Activated T-cell treated with anti-CD3 and anti-CD28 coated beads, Interleukin-2, amount 50 U/mL, for 4 hours (primary cell): ENCODE data around the gene C10orf90. TPM values are rescaled to one million over a fixed set of nuclear protein-coding genes. Genes with fewer than 3 reads are reported as not detected.

Experiments used
- ATAC-seq, 2 donors: fragments of 200-7000 bp; cut with Tn5 transposase; one replicate each; pipeline ENCODE4 v1.10.0; 2021
- DNase-seq: peaks from one replicate; pipeline ENCODE4 v3.0.0-alpha.2; 2020
- H3K27me3 Mint-ChIP-seq: one replicate; pipeline ENCODE4 v1.8.0; 2021; ENCODE audit warnings: low read depth, mixed read lengths
- H3K36me3 Mint-ChIP-seq: one replicate; pipeline ENCODE4 v1.8.0; 2022; ENCODE audit warnings: mixed read lengths; ENCODE audit not compliant: insufficient read depth
- H3K4me1 Mint-ChIP-seq: one replicate; pipeline ENCODE4 v1.8.0; 2021; ENCODE audit warnings: low read depth, mixed read lengths
- H3K4me3 Mint-ChIP-seq: one replicate; pipeline ENCODE4 v1.8.0; 2021; ENCODE audit warnings: mild to moderate bottlenecking, moderate library complexity, mixed read lengths
- H3K9me3 Mint-ChIP-seq: one replicate; pipeline ENCODE4 v1.8.0; 2021; ENCODE audit warnings: mixed read lengths
- total RNA-seq, 3 donors: library from RNA; stranded (reverse); gene quantifications; one replicate each; pipeline ENCODE4 v1.2.1, GENCODE V29; 2021

C10orf90 gene, protein sequence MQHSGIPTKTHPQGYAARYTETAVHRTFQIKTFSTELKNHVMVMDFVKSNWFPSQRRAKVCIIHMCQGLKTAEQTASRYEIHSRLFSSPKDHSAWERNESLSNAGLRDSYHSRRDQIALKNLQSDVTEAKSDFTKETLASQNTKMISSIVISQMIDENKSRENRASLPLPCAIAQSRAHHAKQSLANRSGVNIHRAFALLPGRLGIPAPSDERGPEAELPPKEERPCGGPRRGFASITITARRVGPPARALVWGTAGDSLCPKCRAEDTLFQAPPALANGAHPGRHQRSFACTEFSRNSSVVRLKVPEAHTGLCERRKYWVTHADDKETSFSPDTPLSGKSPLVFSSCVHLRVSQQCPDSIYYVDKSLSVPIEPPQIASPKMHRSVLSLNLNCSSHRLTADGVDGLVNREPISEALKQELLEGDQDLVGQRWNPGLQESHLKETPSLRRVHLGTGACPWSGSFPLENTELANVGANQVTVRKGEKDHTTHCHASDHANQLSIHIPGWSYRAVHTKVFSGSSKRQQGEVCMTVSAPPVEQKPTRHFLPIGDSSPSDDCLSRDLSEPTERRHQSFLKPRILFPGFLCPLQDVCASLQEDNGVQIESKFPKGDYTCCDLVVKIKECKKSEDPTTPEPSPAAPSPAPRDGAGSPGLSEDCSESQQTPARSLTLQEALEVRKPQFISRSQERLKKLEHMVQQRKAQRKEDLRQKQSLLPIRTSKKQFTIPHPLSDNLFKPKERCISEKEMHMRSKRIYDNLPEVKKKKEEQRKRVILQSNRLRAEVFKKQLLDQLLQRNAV
- not detected for total RNA-seq

DNA sequence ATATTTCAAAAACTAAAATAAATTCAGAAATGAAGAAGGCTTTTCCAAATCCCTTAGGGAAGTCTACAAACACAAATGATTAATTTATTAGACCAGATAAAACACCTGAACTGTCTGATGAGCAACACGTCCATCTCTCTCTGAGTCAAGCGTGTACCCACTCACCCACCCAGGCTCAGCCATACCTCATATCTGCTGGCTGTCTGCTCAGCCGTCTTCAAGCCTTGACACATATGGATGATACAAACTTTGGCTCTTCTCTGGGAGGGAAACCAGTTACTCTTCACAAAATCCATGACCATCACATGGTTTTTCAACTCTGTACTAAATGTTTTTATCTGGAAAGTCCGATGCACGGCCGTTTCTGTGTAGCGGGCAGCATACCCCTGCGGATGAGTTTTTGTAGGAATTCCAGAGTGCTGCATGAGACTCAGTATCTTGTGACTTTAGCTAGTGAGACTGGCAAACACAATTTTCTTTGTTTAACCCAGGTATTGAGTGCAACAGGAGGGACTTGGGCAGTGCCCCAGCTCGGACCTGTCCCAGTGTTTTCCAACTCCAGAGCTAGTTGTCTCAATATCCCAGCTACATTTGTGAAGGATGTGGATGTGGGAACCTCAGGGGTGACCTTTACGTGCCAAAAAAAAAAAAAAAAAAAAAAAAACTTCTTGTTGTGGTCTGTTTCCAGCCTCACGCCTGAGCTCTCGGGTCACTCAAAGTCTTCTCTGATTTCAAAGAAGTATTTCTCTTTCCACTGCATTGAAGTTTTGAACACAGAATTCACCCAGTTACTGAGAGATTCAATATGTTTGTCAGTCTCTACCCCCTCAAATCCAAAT, at the start of gene C10orf90:
Gene C10orf90, minus strand, starts transcription at position 638 of the 839 bp plus-strand sequence. Its CDS starts 213 bp downstream, at position 425.
- no peaks in the 10 kb centered on the region for H3K27me3 Mint-ChIP-seq

DNA sequence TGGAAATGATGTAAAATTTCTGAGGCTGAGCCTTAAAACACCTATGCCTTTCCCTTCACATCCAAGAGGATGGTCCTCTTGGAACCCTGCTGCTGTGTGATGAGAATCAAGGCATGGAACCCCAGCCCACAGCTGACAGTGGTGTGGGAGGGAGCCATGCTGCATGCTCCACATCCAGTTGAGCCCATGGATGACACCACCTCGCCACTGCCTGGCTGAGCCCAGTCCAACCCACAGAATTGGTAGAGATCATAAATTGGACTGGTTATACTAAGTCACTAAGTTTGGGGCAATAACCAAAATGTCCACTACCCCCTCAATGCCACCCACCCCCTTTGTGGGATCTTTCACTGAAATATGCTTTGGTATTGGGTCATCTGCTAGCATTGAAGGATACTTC, 45.9 kb upstream of the C10orf90 start:
- Mint-ChIP-seq H3K4me1 (no peaks in the 10 kb centered on the region), H3K27me3 (no peaks in the 10 kb centered on the region), H3K9me3 (no peaks in the 10 kb centered on the region), H3K36me3 (no peaks in the 10 kb centered on the region), H3K4me3 (no peak overlapping the region)
- no peak for DNase-seq
- ATAC-seq = no peak

More for the DNA sequence above, at the start of gene C10orf90:
- ATAC-seq (no peak), DNase-seq (no peak)
- Mint-ChIP-seq H3K9me3 (peaks cover 3% of the 10 kb centered on the region), H3K4me1 (no peaks in the 10 kb centered on the region), H3K4me3 (no peak within 1 kb of the TSS), H3K36me3 (no peaks in the 10 kb centered on the region)

DNA sequence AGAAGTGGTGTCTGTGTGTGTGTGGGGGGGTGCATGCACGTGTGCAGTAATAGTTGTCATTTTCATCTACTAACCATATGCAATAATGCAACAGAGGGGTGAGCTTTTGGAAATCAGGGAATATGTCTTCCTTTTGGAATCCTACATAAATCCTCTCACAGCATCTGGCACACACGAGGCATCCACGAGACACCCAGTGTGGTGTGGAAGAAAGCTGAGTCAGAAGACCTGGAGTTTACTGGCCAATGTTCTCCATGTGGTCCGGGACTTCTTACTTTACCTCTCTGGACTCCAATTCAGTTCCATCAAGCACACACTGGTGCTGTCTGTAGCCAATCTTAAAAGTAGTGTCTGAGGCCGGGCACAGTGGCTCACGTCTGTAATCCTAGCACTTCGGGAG, 43.1 kb upstream of the C10orf90 start:
- ATAC-seq = no peak
- no peaks in the 10 kb centered on the region for H3K36me3 Mint-ChIP-seq
- DNase-seq = no peak
- H3K4me3 Mint-ChIP-seq = no peak overlapping the region
- no peaks in the 10 kb centered on the region for H3K9me3 Mint-ChIP-seq
- H3K4me1 Mint-ChIP-seq = no peaks in the 10 kb centered on the region
- no peaks in the 10 kb centered on the region for H3K27me3 Mint-ChIP-seq

DNA sequence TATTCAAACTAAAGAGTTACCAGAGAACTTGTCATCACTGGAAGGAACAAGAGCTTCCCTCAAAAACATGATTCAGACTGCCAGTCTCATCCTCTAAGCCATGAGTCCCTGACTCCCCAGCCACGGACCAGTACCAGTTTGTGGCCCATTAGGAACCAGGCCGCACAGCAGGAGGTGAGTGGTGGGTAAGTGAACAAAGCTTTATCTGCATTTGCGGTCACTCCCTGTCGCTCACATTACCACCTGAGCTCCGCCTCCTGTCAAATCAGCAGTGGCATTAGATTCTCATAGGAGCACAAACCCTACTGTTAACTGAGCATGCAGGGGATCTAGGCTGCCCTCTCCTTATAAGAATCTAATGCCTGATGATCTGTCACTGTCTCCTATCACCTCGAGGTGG, 42.2 kb upstream of the C10orf90 start:
- H3K4me1 Mint-ChIP-seq = no peaks in the 10 kb centered on the region
- DNase-seq (no peak), ATAC-seq (no peak)
- H3K27me3 Mint-ChIP-seq = no peaks in the 10 kb centered on the region
- H3K36me3 Mint-ChIP-seq = no peaks in the 10 kb centered on the region
- no peaks in the 10 kb centered on the region for H3K9me3 Mint-ChIP-seq
- H3K4me3 Mint-ChIP-seq = no peak overlapping the region

DNA sequence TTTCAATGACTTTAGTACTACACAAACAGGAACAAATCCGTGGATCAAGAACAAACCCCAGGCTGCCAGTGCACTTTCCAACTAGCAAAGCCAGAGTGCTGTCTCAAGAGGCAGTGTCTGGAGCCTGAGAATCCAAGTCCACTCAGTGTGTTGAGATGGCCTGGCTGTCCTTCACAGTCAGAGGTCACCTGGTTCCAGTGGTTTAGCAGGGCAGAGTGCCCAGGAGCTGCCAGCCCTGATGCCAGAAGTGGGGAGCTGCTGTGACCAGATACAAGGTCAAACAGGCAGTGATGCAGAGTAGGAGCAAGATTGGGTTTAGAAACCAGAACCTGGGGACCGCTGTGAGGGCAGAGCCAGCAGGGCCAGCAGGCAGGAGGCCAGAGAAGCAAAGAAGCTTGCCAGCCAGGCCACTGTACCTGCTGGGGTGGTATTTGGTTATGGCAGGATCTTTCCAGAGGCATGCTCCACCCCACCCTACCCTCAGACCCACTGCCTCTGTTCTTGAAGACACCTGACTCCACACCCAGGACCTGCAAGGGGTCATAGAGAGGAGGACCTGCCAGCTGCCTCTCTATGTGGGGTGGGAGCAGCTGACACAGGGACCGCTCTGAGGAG, 35.6 kb upstream of the C10orf90 start:
- DNase-seq (no peak), ATAC-seq (no peak)
- Mint-ChIP-seq H3K36me3 (no peaks in the 10 kb centered on the region), H3K27me3 (peaks cover 2% of the 10 kb centered on the region), H3K9me3 (no peaks in the 10 kb centered on the region), H3K4me3 (no peak overlapping the region), H3K4me1 (no peaks in the 10 kb centered on the region)

DNA sequence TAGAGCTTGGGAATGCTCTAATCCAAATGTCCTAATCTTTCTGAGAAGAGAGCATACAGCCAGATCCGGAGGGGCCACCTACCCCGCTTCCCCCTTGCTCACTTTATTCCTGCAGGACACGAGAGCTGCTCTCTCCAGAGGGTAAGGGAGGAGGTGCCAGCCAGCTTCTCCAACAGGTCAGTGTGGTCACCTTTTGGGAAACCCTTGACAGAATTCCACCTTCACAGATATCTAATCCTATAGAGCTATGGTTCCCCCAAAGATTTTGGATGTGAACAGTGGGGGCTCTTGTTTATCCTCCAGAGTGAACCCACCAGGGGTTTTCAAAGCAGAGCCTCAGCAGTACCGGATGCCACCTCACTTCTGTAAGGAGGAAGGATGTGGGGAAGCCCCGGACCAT, 34.6 kb upstream of the C10orf90 start:
- ATAC-seq (no peak), DNase-seq (no peak)
- Mint-ChIP-seq H3K27me3 (peaks cover 2% of the 10 kb centered on the region), H3K4me3 (no peak overlapping the region), H3K36me3 (no peaks in the 10 kb centered on the region), H3K9me3 (no peaks in the 10 kb centered on the region), H3K4me1 (no peaks in the 10 kb centered on the region)

DNA sequence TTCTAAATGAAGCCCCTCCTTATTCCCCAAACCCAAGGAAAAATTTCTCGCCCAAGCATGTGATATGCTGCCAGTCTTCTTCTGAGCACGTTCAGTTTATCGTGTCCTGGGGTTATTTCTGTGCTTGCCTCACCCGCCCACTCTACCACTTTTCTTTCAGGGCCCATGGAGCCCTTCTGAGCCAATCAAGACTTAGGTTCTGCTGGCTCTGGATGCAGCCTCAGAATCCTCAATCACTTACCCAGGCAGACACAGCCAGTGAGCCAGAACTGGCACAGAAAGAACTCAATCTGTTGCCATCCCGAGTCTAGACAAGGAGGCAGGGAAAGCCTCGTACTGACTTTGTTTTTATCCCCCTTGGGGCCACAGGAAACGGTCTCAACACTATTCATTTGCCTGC, 34.2 kb upstream of the C10orf90 start:
- H3K36me3 Mint-ChIP-seq = no peaks in the 10 kb centered on the region
- DNase-seq (no peak), ATAC-seq (no peak)
- H3K4me3 Mint-ChIP-seq = no peak overlapping the region
- H3K9me3 Mint-ChIP-seq = no peaks in the 10 kb centered on the region
- peaks cover 2% of the 10 kb centered on the region for H3K27me3 Mint-ChIP-seq
- H3K4me1 Mint-ChIP-seq = no peaks in the 10 kb centered on the region

DNA sequence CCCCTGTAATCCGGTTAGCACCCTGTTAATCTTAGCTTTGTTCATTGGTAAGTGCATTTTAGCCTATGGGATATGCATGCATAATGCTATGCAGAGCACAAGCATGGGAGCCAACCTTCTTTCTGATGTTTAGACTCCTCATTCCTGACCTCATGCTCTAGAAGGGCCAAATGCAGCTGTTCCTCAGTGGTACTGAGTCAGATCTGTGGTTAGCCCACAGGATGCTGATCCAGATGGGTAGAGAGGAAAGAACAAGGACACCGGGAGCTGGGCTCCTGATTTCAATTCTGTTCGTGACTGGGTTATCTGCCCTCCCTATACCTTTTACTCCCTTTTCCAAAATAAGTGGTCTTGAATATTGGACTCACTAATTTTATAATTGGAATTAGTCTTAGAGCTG, 31.7 kb upstream of the C10orf90 start:
- Mint-ChIP-seq H3K36me3 (no peaks in the 10 kb centered on the region), H3K27me3 (peaks cover 2% of the 10 kb centered on the region), H3K4me3 (no peak overlapping the region), H3K4me1 (no peaks in the 10 kb centered on the region), H3K9me3 (no peaks in the 10 kb centered on the region)
- ATAC-seq = no peak
- DNase-seq = no peak

DNA sequence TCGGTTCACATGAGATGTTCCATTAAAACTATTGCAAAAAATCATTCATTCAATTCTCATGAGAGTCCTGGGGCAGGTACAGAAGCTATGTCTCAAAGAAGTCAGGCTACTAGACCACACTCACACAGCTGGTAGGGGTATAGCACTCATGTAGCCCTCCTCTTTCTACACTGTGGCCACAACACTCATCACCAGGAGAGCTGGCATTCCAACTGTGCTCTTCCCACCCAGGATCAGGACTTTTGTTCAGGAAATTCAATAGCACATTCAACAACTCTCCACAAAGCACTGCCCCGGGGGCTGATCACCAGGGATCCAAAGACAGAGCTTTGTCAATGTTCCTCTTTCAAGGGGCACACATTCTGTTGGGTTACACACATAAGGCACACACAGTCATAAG, 31.0 kb upstream of the C10orf90 start:
- no peaks in the 10 kb centered on the region for H3K4me1 Mint-ChIP-seq
- no peaks in the 10 kb centered on the region for H3K9me3 Mint-ChIP-seq
- H3K27me3 Mint-ChIP-seq = no peaks in the 10 kb centered on the region
- no peak for ATAC-seq
- H3K4me3 Mint-ChIP-seq = no peak overlapping the region
- no peaks in the 10 kb centered on the region for H3K36me3 Mint-ChIP-seq
- no peak for DNase-seq

DNA sequence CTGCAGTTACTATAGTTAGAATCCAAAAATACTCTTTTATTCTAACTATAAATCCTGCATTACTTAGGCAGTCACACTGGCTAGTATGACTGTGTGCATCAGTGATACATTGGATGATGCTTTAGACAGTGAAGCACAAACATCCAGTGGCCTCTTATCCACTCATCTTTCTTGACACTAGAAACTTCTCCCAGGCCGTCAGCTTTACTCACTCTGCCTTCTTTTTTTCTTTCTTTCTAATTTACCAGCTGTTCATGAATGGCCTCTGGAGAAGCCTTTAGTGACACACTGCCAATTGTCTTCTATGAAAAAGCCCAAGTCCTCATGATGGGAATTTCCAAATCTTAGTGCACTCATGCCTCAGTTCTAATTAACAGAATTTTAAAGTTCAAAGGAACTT, 26.2 kb upstream of the C10orf90 start:
- DNase-seq = no peak
- H3K27me3 Mint-ChIP-seq = no peaks in the 10 kb centered on the region
- H3K4me1 Mint-ChIP-seq = no peaks in the 10 kb centered on the region
- H3K4me3 Mint-ChIP-seq = no peak overlapping the region
- ATAC-seq = no peak
- peaks cover 6% of the 10 kb centered on the region for H3K9me3 Mint-ChIP-seq
- no peaks in the 10 kb centered on the region for H3K36me3 Mint-ChIP-seq

DNA sequence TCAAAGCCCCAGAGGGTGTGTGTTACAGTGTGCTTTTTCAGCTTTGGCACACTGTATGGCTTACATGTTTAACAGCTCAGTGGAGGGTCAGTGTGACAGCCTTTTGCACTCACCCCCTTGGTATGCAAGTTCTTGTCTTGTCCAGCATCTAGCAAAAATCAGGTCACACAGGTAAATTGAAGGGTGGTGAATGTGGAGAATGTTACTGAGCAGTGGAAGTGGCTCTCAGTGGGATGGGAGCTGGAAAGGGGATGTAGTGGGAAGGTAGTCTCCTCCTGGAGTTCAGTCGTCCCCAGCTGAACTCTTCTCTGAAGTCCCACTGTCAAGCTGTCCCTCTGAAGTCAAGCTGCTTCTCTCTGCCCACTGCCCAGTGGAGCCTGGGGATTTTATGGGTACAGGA, 21.0 kb upstream of the C10orf90 start:
- H3K27me3 Mint-ChIP-seq = no peaks in the 10 kb centered on the region
- ATAC-seq = no peak
- peaks cover 6% of the 10 kb centered on the region for H3K9me3 Mint-ChIP-seq
- H3K4me3 Mint-ChIP-seq = no peak overlapping the region
- no peak for DNase-seq
- H3K36me3 Mint-ChIP-seq = no peaks in the 10 kb centered on the region
- H3K4me1 Mint-ChIP-seq = no peaks in the 10 kb centered on the region

DNA sequence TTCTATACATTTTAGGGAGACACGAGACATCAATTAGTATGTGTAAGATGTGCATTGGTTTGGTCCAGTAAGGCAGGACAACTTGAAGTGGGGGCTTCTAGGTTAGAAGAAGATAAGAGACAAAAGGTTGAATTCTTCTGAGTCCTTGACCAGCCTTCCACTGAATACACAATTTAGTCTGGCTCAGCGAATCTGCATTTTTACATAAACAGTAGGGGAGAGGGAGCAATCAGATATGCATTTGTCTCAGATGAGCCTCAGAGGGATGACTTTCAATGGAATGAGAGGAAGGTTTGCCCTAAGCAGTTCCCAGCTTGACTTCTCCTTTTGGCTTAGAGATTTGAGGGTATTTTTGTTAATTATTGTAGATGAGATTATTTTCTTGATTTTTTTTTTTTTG, 20.0 kb upstream of the C10orf90 start:
- ATAC-seq (no peak), DNase-seq (no peak)
- Mint-ChIP-seq H3K27me3 (no peaks in the 10 kb centered on the region), H3K9me3 (peaks cover 6% of the 10 kb centered on the region), H3K4me1 (no peaks in the 10 kb centered on the region), H3K4me3 (no peak overlapping the region), H3K36me3 (no peaks in the 10 kb centered on the region)

DNA sequence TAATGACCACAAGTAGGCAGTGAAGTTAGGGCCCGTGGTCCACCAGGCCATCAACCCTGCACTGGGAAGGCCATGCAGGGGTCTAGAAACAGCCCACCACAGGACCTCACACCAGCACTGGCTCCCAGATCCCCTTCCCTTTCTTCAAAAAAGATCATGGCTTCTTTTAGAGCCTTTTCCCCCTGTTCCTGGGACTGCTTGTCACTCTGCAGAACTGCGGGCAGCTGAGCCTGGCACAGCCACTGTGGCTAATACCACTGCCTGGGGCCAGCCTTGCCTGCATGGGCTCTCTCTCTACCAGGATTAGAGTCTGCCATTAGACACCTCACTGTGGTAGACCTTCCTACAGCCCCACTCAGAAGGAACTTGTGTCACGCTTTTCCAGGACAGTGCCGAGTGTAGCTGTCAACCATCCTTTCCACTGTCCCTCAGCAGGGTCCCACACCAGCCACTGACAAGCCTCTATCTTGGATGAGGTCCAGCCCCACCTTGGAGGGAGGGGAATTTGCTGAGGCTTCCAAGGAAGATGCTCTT, 19.0 kb upstream of the C10orf90 start:
- ATAC-seq (no peak), DNase-seq (no peak)
- Mint-ChIP-seq H3K9me3 (peaks cover 6% of the 10 kb centered on the region), H3K36me3 (no peaks in the 10 kb centered on the region), H3K4me3 (no peak overlapping the region), H3K4me1 (no peaks in the 10 kb centered on the region), H3K27me3 (no peaks in the 10 kb centered on the region)

DNA sequence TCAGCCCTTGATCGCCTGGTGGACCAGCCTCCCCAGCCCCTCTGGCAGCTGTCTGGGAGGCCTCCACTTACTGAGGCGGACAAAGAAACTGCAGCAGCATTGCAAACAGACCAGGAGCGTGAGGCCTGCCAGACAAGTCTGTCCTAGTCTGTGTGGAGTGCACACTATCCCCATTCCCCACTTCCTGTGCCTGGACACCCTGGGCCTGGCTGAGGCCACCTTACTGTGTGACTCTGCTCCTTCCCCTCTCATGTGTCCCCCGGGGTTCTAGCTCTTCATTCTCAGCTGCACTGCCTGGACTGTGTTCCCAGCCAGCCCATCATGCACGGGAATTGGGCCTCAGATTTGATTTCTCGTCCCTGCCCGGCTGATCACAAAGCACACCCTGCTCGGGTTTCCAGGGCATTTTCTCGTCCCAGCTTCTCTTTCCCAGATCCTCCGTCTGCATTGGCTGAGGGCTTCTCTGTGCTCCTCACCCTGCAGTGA, 16.7 kb upstream of the C10orf90 start:
- Mint-ChIP-seq H3K4me3 (no peak overlapping the region), H3K27me3 (no peaks in the 10 kb centered on the region), H3K36me3 (no peaks in the 10 kb centered on the region), H3K4me1 (no peaks in the 10 kb centered on the region), H3K9me3 (no peaks in the 10 kb centered on the region)
- no peak for DNase-seq
- no peak for ATAC-seq
